ENCODE results near the gene C13orf42. TPM values are rescaled to one million over a fixed set of nuclear protein-coding genes. Genes with fewer than 3 reads are reported as not detected.

The C13orf42 gene
- total and polyA plus RNA-seq, 2 experiments from 2014 or later = 9.4 to 96.5 TPM

GRCh38 chr13:51045451-51045850 is 65.6 kb downstream of the C13orf42 start (continued):
- no peak for TF ChIP-seq ZNF331 (CRISPR knock-in tag; IDR thresholded peaks at IDR 0.05; ENCODE audit: low read depth)

DNA sequence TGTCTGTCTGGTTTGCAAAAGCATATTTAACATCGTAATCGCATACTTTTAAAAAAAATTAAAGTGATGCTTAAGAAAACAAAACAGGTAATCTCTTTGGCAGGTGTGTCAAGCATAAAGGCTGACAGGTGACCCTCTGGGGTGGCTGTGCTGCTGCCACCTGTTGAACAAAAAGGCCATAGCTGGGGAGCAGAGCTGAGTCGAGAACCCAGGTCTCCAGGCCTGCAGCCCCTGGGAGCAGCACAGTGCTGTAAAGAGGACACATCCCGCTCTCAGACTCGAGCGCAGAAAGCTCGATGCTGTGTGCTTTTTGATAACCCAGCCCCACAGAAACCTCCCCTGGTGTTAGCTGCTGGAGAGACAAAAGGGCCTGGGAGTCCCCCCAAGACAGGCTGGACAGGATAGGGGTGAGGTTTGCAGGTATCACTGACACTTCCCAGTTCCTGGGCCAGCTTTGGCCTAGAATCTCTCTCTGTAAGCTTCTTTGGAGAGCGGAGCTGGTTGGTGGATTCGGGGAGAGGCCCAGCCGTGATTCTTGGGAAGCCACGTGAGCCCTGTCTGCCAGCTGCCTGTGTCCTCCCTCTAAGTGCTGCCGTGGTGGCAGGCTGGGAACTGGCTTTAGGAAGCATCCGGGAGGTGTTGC is 66.9 kb downstream of the C13orf42 start:
- peak; percentile 37 for DNase-seq (ENCODE audit: low spot score)
- TF ChIP-seq NANOG (IDR thresholded peaks at IDR 0.05; ENCODE audit: borderline replicate concordance) (no peak), CTCF (conservative IDR thresholded peaks at IDR 0.05; ENCODE audit: low read depth in 2 of 2) (peak; percentile 39 to 60; a peak in 3 of 4 replicates), REST (IDR thresholded peaks at IDR 0.05; ENCODE audit: unreplicated experiment) (no peak)

GRCh38 chr13:51043310-51043709 is 67.8 kb downstream of the C13orf42 start:
- Histone ChIP-seq H3K27ac (ENCODE audit: low read depth) (no peak overlapping the region), H3K4me2 (no peak overlapping the region), H3K4me1 (ENCODE audit: insufficient read depth) (no peaks in the 10 kb centered on the region), H3F3A (replicated peaks; ENCODE audit: low read depth) (no peaks in the 10 kb centered on the region), H3K36me3 (ENCODE audit: insufficient read depth) (no peaks in the 10 kb centered on the region), H2AFZ (no peak overlapping the region), H3K79me2 (replicated peaks; ENCODE audit: insufficient read depth) (no peaks in the 10 kb centered on the region), H3K4me3 (no peak overlapping the region), H4K20me1 (replicated peaks; ENCODE audit: insufficient read depth) (no peaks in the 10 kb centered on the region), H3K27me3 (ENCODE audit: insufficient read depth) (no peaks in the 10 kb centered on the region), H3K9me2 (ENCODE audit: insufficient read depth) (peaks cover 3% of the 10 kb centered on the region)
- no peaks in the 10 kb centered on the region for H3K4me1 Mint-ChIP-seq
- ATAC-seq = no peak
- H3K9me3 Mint-ChIP-seq = no peaks in the 10 kb centered on the region
- H3K36me3 Mint-ChIP-seq (ENCODE audit: low read depth) = no peaks in the 10 kb centered on the region
- no peak for DNase-seq (ENCODE audit: low spot score)
- H3K4me3 Mint-ChIP-seq = no peak overlapping the region
- no peak overlapping the region for H3K27ac Mint-ChIP-seq
- H3K27me3 Mint-ChIP-seq (ENCODE audit: insufficient read depth, low read depth, poor library complexity) = peaks cover 2% of the 10 kb centered on the region
- TF ChIP-seq CTCF (conservative IDR thresholded peaks at IDR 0.05; ENCODE audit: low read depth in 2 of 2) = no peak
- TF ChIP-seq EZH2phosphoT487 (IDR thresholded peaks at IDR 0.05; ENCODE audit: unreplicated experiment) = no peak
- no peak for TF ChIP-seq STAT1 (IDR thresholded peaks at IDR 0.05; ENCODE audit: unreplicated experiment)
- TF ChIP-seq, protein P1, sequence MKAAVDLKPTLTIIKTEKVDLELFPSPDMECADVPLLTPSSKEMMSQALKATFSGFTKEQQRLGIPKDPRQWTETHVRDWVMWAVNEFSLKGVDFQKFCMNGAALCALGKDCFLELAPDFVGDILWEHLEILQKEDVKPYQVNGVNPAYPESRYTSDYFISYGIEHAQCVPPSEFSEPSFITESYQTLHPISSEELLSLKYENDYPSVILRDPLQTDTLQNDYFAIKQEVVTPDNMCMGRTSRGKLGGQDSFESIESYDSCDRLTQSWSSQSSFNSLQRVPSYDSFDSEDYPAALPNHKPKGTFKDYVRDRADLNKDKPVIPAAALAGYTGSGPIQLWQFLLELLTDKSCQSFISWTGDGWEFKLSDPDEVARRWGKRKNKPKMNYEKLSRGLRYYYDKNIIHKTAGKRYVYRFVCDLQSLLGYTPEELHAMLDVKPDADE (IDR thresholded peaks at IDR 0.05) = no peak
- TF ChIP-seq NANOG (IDR thresholded peaks at IDR 0.05; ENCODE audit: borderline replicate concordance) = no peak
- no peak for TF ChIP-seq ZNF114 (CRISPR knock-in tag; IDR thresholded peaks at IDR 0.05)
- TF ChIP-seq JUNB (IDR thresholded peaks at IDR 0.05; ENCODE audit: unreplicated experiment) = no peak
- TF ChIP-seq EZH2 (IDR thresholded peaks at IDR 0.05; ENCODE audit: low read depth, unreplicated experiment) = no peak
- TF ChIP-seq ZNF331 (CRISPR knock-in tag; IDR thresholded peaks at IDR 0.05; ENCODE audit: low read depth) = no peak

More for the DNA sequence above, 66.9 kb downstream of the C13orf42 start:
- no peak overlapping the region for H3K4me3 ChIP-seq
- Mint-ChIP-seq H3K36me3 (ENCODE audit: low read depth) (no peaks in the 10 kb centered on the region), H3K4me1 (no peaks in the 10 kb centered on the region), H3K9me3 (no peaks in the 10 kb centered on the region), H3K27ac (no peak overlapping the region), H3K4me3 (no peak overlapping the region), H3K27me3 (ENCODE audit: insufficient read depth, low read depth, poor library complexity) (peaks cover 2% of the 10 kb centered on the region)
- no peak overlapping the region for H3K4me2 ChIP-seq
- H3K79me2 ChIP-seq (replicated peaks; ENCODE audit: insufficient read depth) = no peaks in the 10 kb centered on the region
- no peaks in the 10 kb centered on the region for H3F3A ChIP-seq (replicated peaks; ENCODE audit: low read depth)
- ATAC-seq = peak; percentile 85
- no peaks in the 10 kb centered on the region for H3K36me3 ChIP-seq (ENCODE audit: insufficient read depth)
- no peaks in the 10 kb centered on the region for H3K4me1 ChIP-seq (ENCODE audit: insufficient read depth)
- peaks cover 3% of the 10 kb centered on the region for H3K9me2 ChIP-seq (ENCODE audit: insufficient read depth)
- no peaks in the 10 kb centered on the region for H3K27me3 ChIP-seq (ENCODE audit: insufficient read depth)
- H2AFZ ChIP-seq = no peak overlapping the region
- no peaks in the 10 kb centered on the region for H4K20me1 ChIP-seq (replicated peaks; ENCODE audit: insufficient read depth)
- H3K27ac ChIP-seq (ENCODE audit: low read depth) = no peak overlapping the region

Measured in GM23338 (cell line).